ENCODE data around the gene GRIN1. TPM values are rescaled to one million over a fixed set of nuclear protein-coding genes. Genes with fewer than 3 reads are reported as not detected.

Gene GRIN1
- total RNA-seq, 6 experiments from 2014 or later: not detected

DNA sequence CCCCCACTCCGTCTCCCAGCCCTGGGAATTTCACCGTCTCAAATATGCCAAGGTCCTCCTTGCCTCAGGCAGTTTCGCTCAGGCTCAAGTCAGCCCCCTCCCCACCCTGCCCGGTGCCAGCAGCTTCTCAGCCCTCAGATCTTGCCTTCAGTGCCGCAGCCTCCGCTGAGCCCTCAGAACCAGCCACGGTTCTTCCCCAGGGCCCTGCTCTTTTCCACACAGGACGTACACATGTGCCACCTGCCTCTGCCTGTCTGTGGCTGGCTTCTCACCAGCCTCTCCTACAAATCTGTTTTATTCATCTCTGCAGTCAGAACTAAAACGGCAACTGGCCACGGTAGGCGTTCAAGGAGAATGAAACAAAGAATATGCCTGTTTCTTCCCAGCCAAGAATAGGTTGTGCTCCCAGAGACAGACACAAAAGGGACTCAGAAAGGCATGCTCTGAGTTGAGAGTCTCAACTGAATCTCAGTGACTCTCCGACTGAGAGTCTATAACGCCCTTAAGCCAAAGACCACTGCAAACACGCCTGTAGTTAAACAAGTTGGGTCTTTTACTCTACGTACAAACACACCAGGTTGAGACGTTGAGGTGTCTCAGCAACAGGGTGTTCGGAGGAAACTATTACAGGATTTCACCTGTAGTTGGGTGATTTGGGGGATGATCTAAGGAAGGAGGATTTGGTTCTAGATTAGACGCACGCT, 10.6 kb upstream of the GRIN1 start:
- DNase-seq (peak in 1 of 3 donors; percentile 39), ATAC-seq (no peak)
- 75% methylated on average over 14 of the region's 19 CpGs for WGBS (ENCODE audit: insufficient coverage, low coverage, low lambda C conversion rate, missing lambda C conversion rate)
- Histone ChIP-seq H3K4me3 (peak overlapping the region in 1 of 3 donors; percentile 87), H3K27ac (no peak overlapping the region), H3K27me3 (no peaks in the 10 kb centered on the region), H3K9me3 (no peaks in the 10 kb centered on the region), H3K4me1 (peaks cover 0 to 15% (median 4%) of the 10 kb centered on the region in 4 donors), H3K36me3 (no peaks in the 10 kb centered on the region)
- intact Hi-C loops (cut with DNase I): no loop called here
- TF ChIP-seq POLR2A (IDR thresholded peaks at IDR 0.05): no peak
- TF ChIP-seq, protein P1, sequence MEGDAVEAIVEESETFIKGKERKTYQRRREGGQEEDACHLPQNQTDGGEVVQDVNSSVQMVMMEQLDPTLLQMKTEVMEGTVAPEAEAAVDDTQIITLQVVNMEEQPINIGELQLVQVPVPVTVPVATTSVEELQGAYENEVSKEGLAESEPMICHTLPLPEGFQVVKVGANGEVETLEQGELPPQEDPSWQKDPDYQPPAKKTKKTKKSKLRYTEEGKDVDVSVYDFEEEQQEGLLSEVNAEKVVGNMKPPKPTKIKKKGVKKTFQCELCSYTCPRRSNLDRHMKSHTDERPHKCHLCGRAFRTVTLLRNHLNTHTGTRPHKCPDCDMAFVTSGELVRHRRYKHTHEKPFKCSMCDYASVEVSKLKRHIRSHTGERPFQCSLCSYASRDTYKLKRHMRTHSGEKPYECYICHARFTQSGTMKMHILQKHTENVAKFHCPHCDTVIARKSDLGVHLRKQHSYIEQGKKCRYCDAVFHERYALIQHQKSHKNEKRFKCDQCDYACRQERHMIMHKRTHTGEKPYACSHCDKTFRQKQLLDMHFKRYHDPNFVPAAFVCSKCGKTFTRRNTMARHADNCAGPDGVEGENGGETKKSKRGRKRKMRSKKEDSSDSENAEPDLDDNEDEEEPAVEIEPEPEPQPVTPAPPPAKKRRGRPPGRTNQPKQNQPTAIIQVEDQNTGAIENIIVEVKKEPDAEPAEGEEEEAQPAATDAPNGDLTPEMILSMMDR (IDR thresholded peaks at IDR 0.05): no peak

DNA sequence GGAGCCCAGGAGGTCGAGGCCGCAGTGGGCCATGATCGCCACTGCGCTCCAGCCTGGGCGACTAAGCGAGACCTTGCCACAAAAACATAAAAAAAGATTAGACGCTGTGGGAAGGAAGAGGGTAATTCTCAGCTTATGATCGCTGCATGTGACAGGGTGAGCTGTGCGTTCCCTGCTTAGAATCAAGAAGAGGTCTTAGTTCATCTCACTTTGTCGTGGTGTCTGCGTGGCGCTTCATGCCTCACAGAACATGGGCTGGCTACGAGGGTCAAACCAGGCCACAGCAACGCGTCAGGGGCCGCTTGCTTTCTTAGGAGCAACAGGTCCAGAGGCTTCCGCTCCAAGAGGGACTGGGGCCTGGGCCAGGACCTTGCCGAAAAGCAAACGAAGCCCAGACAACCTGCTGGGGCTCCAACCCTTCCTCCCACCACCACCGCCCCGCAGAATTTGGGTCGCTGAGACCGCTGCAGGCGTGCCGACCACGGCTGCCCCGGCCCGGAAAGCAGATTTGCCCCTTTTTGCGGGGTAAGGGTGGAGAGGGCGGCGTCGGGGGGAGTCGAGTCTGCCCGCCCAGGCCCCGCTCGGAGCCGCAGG, 10.0 kb upstream of the GRIN1 start:
- ATAC-seq (no peak), DNase-seq (no peak)
- peak overlapping the region in 2 of 3 donors; percentile 24 to 51 for H3K27ac ChIP-seq
- H3K9me3 ChIP-seq: no peaks in the 10 kb centered on the region
- 16% methylated on average over 6 of the region's 37 CpGs for WGBS (ENCODE audit: insufficient coverage, low coverage, low lambda C conversion rate, missing lambda C conversion rate)
- no peak for TF ChIP-seq POLR2A (IDR thresholded peaks at IDR 0.05)
- TF ChIP-seq, protein P1 (IDR thresholded peaks at IDR 0.05): no peak
- peak overlapping the region; percentile 72 to 87 (median 82) for H3K4me3 ChIP-seq
- H3K36me3 ChIP-seq: no peaks in the 10 kb centered on the region
- intact Hi-C loops (cut with DNase I): no loop called here
- H3K27me3 ChIP-seq: no peaks in the 10 kb centered on the region
- peaks cover 0 to 15% (median 4%) of the 10 kb centered on the region in 4 donors for H3K4me1 ChIP-seq

DNA sequence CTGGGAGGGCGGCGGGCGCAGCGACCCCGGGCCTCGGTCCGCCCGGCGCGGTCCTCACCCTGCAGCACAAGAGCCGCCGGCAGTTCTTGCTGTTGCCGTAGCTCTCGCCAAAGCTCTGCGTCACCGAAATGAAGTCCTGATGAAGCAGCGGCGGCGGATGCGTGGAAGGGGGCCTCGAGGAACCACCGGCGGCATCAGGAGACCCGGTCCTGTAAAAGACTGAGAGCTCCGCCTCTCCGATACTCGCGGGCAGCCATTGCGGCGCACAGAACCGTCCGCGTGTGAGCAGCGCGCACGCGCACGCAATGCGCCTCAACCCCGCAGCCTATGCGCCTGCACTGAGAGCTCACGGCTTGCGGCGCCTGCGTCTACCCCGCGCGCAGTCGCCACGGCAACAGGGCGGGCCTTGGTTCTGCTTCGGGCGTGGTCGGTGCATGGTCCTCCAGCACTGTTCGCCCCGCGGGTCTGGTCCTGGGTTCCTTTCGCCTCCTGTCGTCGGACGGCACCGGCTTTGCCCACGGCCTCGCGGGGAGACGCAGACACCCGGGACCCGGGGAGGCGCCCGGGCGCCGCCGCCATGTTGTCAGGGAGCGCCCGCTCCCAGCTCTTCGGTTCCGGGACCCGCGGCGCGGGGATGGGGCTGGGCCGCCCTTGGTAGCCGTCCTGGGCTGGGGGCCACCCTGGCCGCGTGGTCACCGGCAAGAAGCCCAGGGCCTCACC, 9.3 kb upstream of the GRIN1 start:
- Histone ChIP-seq H3K27ac (peak overlapping the region in 2 of 3 donors; percentile 37 to 51), H3K9me3 (no peaks in the 10 kb centered on the region), H3K36me3 (no peaks in the 10 kb centered on the region), H3K4me3 (peak overlapping the region; percentile 72 to 87 (median 82)), H3K4me1 (peaks cover 0 to 15% (median 4%) of the 10 kb centered on the region in 4 donors), H3K27me3 (no peaks in the 10 kb centered on the region)
- WGBS (ENCODE audit: insufficient coverage, low coverage, low lambda C conversion rate, missing lambda C conversion rate): no CpG with 5 or more reads among the region's 86 CpGs
- peak; percentile 42 for TF ChIP-seq POLR2A (IDR thresholded peaks at IDR 0.05)
- TF ChIP-seq, protein P1 (IDR thresholded peaks at IDR 0.05): no peak
- intact Hi-C loops (cut with DNase I): no loop called here
- DNase-seq (peak; percentile 89 to 93 (median 90)), ATAC-seq (peak; percentile 98 to 99 (median 99))

DNA sequence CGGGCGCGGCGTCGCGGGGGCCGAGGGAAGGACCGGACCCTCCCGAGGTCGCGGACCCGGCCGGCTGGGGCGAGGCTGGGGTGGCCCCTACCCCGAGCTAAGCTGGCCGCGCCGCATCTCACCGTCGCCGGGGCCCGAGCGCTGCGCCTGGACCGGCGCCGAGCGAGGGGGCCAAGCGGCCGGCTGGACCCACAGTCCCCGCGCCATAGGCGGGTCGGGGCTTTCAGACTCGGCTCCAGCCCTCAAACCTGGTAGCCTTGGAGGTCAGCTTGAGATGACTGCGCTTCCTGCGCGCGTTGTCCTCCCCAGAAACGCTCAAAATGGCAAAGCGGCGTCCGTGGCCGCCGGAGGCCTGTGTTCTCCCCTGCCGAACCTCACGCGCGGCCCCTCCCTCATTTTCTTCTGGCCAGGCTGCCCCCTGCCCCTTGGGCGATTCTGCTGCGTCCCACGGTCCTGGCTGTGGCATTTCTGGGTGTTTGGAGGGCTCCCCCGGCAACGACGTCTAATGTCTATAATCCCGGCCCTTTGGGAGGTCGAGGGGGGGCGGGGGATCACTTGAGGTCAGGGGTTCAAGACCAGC, 8.7 kb upstream of the GRIN1 start:
- no peak for ATAC-seq
- Histone ChIP-seq H3K36me3 (no peaks in the 10 kb centered on the region), H3K9me3 (no peaks in the 10 kb centered on the region), H3K4me3 (peak overlapping the region; percentile 72 to 87 (median 82)), H3K4me1 (peaks cover 0 to 15% (median 4%) of the 10 kb centered on the region in 4 donors), H3K27ac (peak overlapping the region in 1 of 3 donors; percentile 37), H3K27me3 (no peaks in the 10 kb centered on the region)
- intact Hi-C loops (cut with DNase I): no loop called here
- 8% methylated on average over 15 of the region's 58 CpGs for WGBS (ENCODE audit: insufficient coverage, low coverage, low lambda C conversion rate, missing lambda C conversion rate)
- TF ChIP-seq, protein P1 (IDR thresholded peaks at IDR 0.05): no peak
- TF ChIP-seq POLR2A (IDR thresholded peaks at IDR 0.05): no peak
- DNase-seq: no peak

Data from right lobe of liver (tissue), 6 donors.